C4-2B (cell line): ENCODE data around the gene HASPIN.
"Not testable (repeated sequence)": the region's sequence is repeated elsewhere in the genome, so short reads cannot be mapped to it uniquely, and the experiment has no call there.

Experiments
- H3K27ac ChIP-seq: fragments of 450-650 bp; 2 replicates; pipeline ENCODE4 v1.5.1; 2017
- CTCF ChIP-seq: fragments of 450-650 bp; conservative IDR thresholded peaks from 2 replicates; pipeline ENCODE4 v1.5.1; 2017; ENCODE audit warnings: mild to moderate bottlenecking
- ZFX ChIP-seq: fragments of 450-650 bp; IDR thresholded peaks from 2 replicates; pipeline ENCODE4 v1.6.1; 2017

The HASPIN gene

GRCh38 chr17:3698139-3698538 is 25.6 kb upstream of the HASPIN start:
- TF ChIP-seq ZFX, result no peak
- TF ChIP-seq CTCF, result no peak
- H3K27ac ChIP-seq, result no peak overlapping the region

- TF ChIP-seq ZFX (no peak), CTCF (no peak)
- H3K27ac ChIP-seq, result no peak overlapping the region
Observed at GRCh38 chr17:3699951-3700350, 23.8 kb upstream of the HASPIN start.

- not testable (repeated sequence) for H3K27ac ChIP-seq
Observed at GRCh38 chr17:3702041-3702539, 21.6 kb upstream of the HASPIN start.

- no peak overlapping the region for H3K27ac ChIP-seq
- no peak for TF ChIP-seq CTCF
- no peak for TF ChIP-seq ZFX
Observed at GRCh38 chr17:3704931-3705717, 18.6 kb upstream of the HASPIN start.

GRCh38 chr17:3705718-3705984 is 18.1 kb upstream of the HASPIN start:
- not testable (repeated sequence) for H3K27ac ChIP-seq

- no peak overlapping the region for H3K27ac ChIP-seq
- no peak for TF ChIP-seq ZFX
- no peak for TF ChIP-seq CTCF
Observed at GRCh38 chr17:3708366-3708765, 15.3 kb upstream of the HASPIN start.

- H3K27ac ChIP-seq, result no peak overlapping the region
- TF ChIP-seq CTCF (no peak), ZFX (no peak)
Observed at GRCh38 chr17:3710951-3711383, 12.7 kb upstream of the HASPIN start.

GRCh38 chr17:3712811-3713463 is 10.8 kb upstream of the HASPIN start:
- H3K27ac ChIP-seq, result no peak overlapping the region
- no peak for TF ChIP-seq CTCF
- no peak for TF ChIP-seq ZFX
